ENCODE results near the gene CUL4A.
"Not testable (repeated sequence)": the region's sequence is repeated elsewhere in the genome, so short reads cannot be mapped to it uniquely, and the experiment has no call there.

CUL4A gene

DNA sequence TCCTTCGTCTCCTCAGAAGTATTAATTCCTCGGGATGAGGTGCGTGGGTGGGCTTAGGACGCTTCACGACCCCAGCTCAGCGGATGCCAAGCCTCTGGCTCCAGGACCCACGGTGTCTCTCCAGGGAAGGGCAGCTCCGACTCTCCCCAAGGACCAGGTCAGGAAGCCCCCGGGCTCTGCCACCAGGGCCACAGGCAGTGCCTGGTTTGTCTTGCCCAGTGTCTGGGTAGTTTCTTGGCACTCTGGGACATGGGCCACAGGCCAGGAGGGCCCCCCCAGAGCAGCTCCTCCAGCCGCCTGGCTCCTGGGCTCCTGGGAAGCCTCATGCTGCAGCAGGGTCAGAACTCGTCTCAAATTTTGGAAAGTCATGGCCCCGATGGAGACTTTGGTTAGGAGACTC, 48.4 kb upstream of the CUL4A start:
- no peak for ATAC-seq
- TF ChIP-seq OSR1 (CRISPR knock-in tag; IDR thresholded peaks at IDR 0.05) (no peak), ESRRG (CRISPR knock-in tag; IDR thresholded peaks at IDR 0.05) (no peak), ZNF565 (CRISPR knock-in tag; conservative IDR thresholded peaks at IDR 0.05; ENCODE audit: low read depth) (no peak), RARB (CRISPR knock-in tag; IDR thresholded peaks at IDR 0.05) (no peak)

DNA sequence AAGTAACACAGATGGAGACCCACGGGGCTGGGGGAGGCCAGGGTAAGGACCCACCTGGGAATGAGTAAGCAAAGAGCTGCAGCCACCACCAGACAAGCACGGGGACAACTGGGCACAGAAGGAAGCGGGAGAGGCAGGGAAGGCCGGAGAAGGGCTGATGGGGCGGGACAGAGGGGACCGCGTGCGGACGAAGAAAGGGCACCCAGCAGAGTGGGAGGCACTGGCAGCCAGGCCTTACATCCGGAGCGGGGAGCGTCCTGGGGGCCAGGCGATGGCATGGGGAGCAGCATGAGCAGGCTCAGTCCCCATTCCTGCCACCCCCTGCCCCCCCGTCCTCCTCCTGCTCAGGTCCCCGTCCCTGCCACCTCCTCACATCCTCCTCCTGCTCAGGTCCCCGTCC, 48.0 kb upstream of the CUL4A start:
- TF ChIP-seq PATZ1 (CRISPR knock-in tag; IDR thresholded peaks at IDR 0.05; ENCODE audit: borderline replicate concordance), result no peak
- no peak for TF ChIP-seq ARNTL (CRISPR knock-in tag; IDR thresholded peaks at IDR 0.05; ENCODE audit: borderline replicate concordance, low read depth)
- TF ChIP-seq ZNF8 (CRISPR knock-in tag; IDR thresholded peaks at IDR 0.05), result no peak
- TF ChIP-seq TOX (CRISPR knock-in tag; IDR thresholded peaks at IDR 0.05; ENCODE audit: borderline replicate concordance), result no peak
- TF ChIP-seq ISL1 (CRISPR knock-in tag; IDR thresholded peaks at IDR 0.05), result no peak
- no peak for ATAC-seq

DNA sequence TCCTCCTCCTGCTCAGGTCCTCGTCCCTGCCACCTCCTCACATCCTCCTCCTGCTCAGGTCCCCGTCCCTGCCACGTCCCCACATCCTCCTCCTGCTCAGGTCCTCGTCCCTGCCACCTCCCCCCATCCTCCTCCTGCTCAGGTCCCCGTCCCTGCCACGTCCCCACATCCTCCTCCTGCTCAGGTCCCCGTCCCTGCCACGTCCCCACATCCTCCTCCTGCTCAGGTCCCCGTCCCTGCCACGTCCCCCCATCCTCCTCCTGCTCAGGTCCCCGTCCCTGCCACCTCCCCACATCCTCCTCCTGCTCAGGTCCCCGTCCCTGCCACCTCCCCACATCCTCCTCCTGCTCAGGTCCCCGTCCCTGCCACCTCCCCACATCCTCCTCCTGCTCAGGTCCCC, 47.4 kb upstream of the CUL4A start:
- not testable (repeated sequence) for ATAC-seq

GRCh38 chr13:113162783-113163685, 46.4 kb upstream of the CUL4A start:
- ATAC-seq, result no peak
- TF ChIP-seq TOX (CRISPR knock-in tag; IDR thresholded peaks at IDR 0.05; ENCODE audit: borderline replicate concordance) (no peak), PPARA (CRISPR knock-in tag; IDR thresholded peaks at IDR 0.05; ENCODE audit: borderline replicate concordance) (no peak), ZC3H10 (CRISPR knock-in tag; IDR thresholded peaks at IDR 0.05) (no peak), CSDC2 (CRISPR knock-in tag; IDR thresholded peaks at IDR 0.05) (no peak), RARB (CRISPR knock-in tag; IDR thresholded peaks at IDR 0.05) (no peak), ZNF70 (CRISPR knock-in tag; IDR thresholded peaks at IDR 0.05) (no peak), OSR1 (CRISPR knock-in tag; IDR thresholded peaks at IDR 0.05) (no peak), CSRNP3 (CRISPR knock-in tag; IDR thresholded peaks at IDR 0.05) (no peak), ZFP30 (CRISPR knock-in tag; IDR thresholded peaks at IDR 0.05) (no peak), POU6F1 (CRISPR knock-in tag; IDR thresholded peaks at IDR 0.05; ENCODE audit: borderline replicate concordance, low read depth) (no peak), ARNTL (CRISPR knock-in tag; IDR thresholded peaks at IDR 0.05; ENCODE audit: borderline replicate concordance, low read depth) (no peak), CREB5 (CRISPR knock-in tag; IDR thresholded peaks at IDR 0.05; ENCODE audit: low read depth) (no peak), TCF4 (CRISPR knock-in tag; IDR thresholded peaks at IDR 0.05; ENCODE audit: borderline replicate concordance) (no peak), ZNF8 (CRISPR knock-in tag; IDR thresholded peaks at IDR 0.05) (no peak), ISL1 (CRISPR knock-in tag; IDR thresholded peaks at IDR 0.05) (no peak), SNAI2 (CRISPR knock-in tag; IDR thresholded peaks at IDR 0.05) (no peak), BACH2 (CRISPR knock-in tag; IDR thresholded peaks at IDR 0.05; ENCODE audit: borderline replicate concordance) (no peak), ZNF565 (CRISPR knock-in tag; conservative IDR thresholded peaks at IDR 0.05; ENCODE audit: low read depth) (no peak), ZFP3 (CRISPR knock-in tag; IDR thresholded peaks at IDR 0.05) (no peak)
- TF ChIP-seq, protein P1, sequence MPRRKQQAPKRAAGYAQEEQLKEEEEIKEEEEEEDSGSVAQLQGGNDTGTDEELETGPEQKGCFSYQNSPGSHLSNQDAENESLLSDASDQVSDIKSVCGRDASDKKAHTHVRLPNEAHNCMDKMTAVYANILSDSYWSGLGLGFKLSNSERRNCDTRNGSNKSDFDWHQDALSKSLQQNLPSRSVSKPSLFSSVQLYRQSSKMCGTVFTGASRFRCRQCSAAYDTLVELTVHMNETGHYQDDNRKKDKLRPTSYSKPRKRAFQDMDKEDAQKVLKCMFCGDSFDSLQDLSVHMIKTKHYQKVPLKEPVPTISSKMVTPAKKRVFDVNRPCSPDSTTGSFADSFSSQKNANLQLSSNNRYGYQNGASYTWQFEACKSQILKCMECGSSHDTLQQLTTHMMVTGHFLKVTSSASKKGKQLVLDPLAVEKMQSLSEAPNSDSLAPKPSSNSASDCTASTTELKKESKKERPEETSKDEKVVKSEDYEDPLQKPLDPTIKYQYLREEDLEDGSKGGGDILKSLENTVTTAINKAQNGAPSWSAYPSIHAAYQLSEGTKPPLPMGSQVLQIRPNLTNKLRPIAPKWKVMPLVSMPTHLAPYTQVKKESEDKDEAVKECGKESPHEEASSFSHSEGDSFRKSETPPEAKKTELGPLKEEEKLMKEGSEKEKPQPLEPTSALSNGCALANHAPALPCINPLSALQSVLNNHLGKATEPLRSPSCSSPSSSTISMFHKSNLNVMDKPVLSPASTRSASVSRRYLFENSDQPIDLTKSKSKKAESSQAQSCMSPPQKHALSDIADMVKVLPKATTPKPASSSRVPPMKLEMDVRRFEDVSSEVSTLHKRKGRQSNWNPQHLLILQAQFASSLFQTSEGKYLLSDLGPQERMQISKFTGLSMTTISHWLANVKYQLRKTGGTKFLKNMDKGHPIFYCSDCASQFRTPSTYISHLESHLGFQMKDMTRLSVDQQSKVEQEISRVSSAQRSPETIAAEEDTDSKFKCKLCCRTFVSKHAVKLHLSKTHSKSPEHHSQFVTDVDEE (CRISPR knock-in tag; IDR thresholded peaks at IDR 0.05), result no peak

All from SK-N-SH treated with all-trans-retinoic acid at 6 μM for 48 hours (cell line).